GM20000 (cell line): ENCODE results near the gene CD68.
"Not testable (repeated sequence)": the region's sequence is repeated elsewhere in the genome, so short reads cannot be mapped to it uniquely, and the experiment has no call there.

Experiments
- DNase-seq: peaks from one replicate; pipeline ENCODE4 v3.0.0; 2012; ENCODE audit warnings: low spot score
- CTCF ChIP-seq: IDR thresholded peaks from 2 replicates; pipeline ENCODE4 v1.5.1; 2012; ENCODE audit warnings: mild to moderate bottlenecking, control low read depth; ENCODE audit errors: extremely low read depth, missing control alignments

Gene CD68

GRCh38 chr17:7612294-7612640 is 32.8 kb downstream of the CD68 start:
- no peak for TF ChIP-seq CTCF
- DNase-seq = no peak

- TF ChIP-seq CTCF = no peak
- DNase-seq = no peak
Observed at GRCh38 chr17:7613769-7614424, 34.5 kb downstream of the CD68 start.

DNA sequence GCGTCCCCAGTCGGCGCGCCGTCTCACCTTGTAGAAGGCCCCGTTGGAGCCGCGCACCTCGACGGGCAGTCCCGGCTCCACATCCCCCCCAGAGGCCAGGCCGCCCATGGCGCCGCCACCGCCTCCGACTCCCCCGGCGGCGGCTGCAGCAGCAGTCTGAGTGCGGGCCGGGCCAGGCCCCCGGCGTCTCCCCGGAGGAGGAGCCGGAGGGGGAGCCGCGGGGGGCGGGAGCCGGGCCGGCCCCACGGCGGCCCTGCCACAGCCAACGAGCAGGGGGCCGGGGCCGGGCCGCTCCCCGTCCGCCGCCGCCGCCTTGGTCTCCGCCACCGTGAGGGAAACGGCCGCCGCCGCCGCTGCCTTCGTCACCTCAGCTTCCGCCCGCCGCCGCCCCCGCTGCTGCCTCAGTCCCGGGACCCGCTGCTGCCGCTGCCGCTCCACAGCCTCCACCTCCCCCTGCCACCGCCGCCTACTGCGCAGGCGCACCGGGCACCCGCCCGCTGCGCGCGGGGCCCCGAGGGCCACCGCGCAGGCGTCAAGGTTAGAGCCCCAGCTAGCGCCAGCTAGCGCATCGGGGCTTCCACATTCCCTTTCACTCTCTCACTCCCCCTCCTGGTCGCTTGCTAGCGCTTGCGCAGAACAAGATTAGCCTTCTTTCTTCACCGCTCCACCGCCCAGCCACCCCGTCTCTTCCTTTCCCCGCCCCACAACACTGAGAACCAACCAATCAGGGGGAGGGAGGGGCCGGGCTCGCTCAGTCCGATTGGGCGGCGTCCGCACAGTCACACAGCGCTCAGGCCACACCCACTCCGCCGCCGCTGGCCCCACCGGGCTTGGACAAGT is 35.2 kb downstream of the CD68 start, which contains the start of gene FXR2:
FXR2 (minus strand) TSS at position 473 of the 840 bp plus-strand sequence; CDS start at position 108, 365 bp downstream.
- TF ChIP-seq CTCF = peak; percentile 50
- peak; percentile 100 for DNase-seq

DNA sequence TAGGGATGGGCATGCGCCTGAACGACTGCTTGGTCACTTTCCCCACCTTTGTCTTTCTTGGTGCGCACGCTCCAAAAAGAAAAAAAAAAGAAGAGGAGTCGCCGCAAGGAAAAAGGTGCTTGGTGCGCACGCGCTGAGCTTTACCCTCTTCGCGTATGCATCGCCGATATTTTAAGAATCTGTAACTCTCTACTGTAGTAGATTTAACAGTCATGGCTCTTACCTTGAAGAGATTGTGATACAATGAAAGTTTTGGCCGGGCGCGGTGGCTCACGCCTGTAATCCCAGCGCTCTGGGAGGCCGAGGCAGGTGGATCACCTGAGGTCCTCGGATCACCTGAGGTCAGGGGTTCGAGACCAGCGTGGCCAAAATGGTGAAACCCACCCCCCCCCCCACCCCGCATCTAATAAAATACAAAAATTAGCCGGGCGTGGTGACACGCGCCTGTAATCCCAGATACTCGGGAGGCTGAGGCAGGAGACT is 35.9 kb downstream of the CD68 start:
- no peak for TF ChIP-seq CTCF
- no peak for DNase-seq

- TF ChIP-seq CTCF = no peak
- DNase-seq = no peak
Observed at GRCh38 chr17:7618608-7619007, 39.2 kb downstream of the CD68 start.

GRCh38 chr17:7620835-7621234 is 41.4 kb downstream of the CD68 start:
- TF ChIP-seq CTCF = no peak
- no peak for DNase-seq

GRCh38 chr17:7623661-7624060 is 44.2 kb downstream of the CD68 start:
- TF ChIP-seq CTCF = no peak
- DNase-seq = no peak

DNA sequence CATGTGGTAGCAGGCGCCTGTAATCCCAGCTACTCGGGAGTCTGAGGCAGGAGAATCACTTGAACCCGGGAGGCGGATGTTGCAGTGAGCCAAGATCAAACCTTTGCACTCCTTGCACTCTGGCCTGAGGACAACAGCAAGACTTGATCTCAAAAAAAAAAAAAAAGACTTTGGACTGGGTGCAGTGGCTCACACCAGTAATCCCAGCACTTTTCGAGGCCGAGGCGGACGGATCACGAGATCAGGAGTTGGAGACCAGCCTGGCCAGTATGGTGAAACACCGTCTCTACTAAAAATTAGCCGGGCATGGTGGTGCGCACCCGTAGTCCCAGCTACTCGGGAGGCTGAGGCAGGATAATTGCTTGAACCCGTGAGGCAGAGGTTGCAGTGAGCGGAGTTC is 46.3 kb downstream of the CD68 start:
- not testable (repeated sequence) for DNase-seq
